ENCODE results near the gene TRPM3.

GRCh38 chr9:70683841-70684240 lies 437.6 kb downstream of the TRPM3 start:
- TF ChIP-seq CTCF (IDR thresholded peaks at IDR 0.05; ENCODE audit: insufficient read depth, low read length) (no peak), GABPA (IDR thresholded peaks at IDR 0.05; ENCODE audit: low read depth) (no peak)
